CD4-positive, alpha-beta T cell (primary cell): ENCODE data around the gene WASL. TPM values are rescaled to one million over a fixed set of nuclear protein-coding genes. Genes with fewer than 3 reads are reported as not detected.

Experiments
- ATAC-seq: fragments of 200-7000 bp; cut with Tn5 transposase; one replicate; pipeline ENCODE4 v1.10.0; 2022; ENCODE audit warnings: mild to moderate bottlenecking; ENCODE audit not compliant: poor library complexity
- CTCF ChIA-PET: fragments of 350-600 bp; sonication (Branson Sonifier 250); formaldehyde crosslinking; loops from one replicate; lab custom pipeline; 2021; ENCODE audit warnings: antibody characterized with exemption, inconsistent platforms; lab: Charles Lee
- POLR2A ChIA-PET: fragments of 350-600 bp; sonication (Branson Sonifier 250); formaldehyde crosslinking; loops from one replicate; lab custom pipeline; 2021; ENCODE audit warnings: antibody characterized with exemption, inconsistent platforms; lab: Charles Lee
- DNase-seq, 14 experiments: peaks; one replicate each; pipeline ENCODE4 v3.0.0-alpha.2; 2013 to 2020; ENCODE audit warnings: mixed read lengths in 2 of 14
- H3K27ac ChIP-seq, 2 donors: one replicate each; pipeline versions ENCODE4 v1.5.1 to v1.7.0; 2013; ENCODE audit warnings: low read length in 2 of 2, low read depth in 1 of 2, mild to moderate bottlenecking in 1 of 2
- H3K27me3 ChIP-seq, 2 experiments: 1 replicate in 1 of 2; 2 replicates in 1 of 2; pipeline versions ENCODE4 v1.6.1 to v1.7.0; 2013; ENCODE audit warnings: low read length in 2 of 2, control low read depth in 1 of 2, mild to moderate bottlenecking in 1 of 2, moderate library complexity in 1 of 2; ENCODE audit not compliant: insufficient read depth in 2 of 2, control insufficient read depth in 1 of 2
- H3K36me3 ChIP-seq: one replicate; pipeline ENCODE4 v1.6.1; 2013; ENCODE audit warnings: low read length, control low read depth; ENCODE audit not compliant: insufficient read depth
- H3K4me1 ChIP-seq: one replicate; pipeline ENCODE4 v1.6.1; 2013; ENCODE audit warnings: low read length, control low read depth; ENCODE audit not compliant: insufficient read depth
- H3K4me3 ChIP-seq: one replicate; pipeline ENCODE4 v1.5.1; 2013; ENCODE audit warnings: mild to moderate bottlenecking, low read length, moderate library complexity
- H3K9me3 ChIP-seq, 2 experiments: 1 replicate in 1 of 2; 2 replicates in 1 of 2; pipeline versions ENCODE4 v1.6.1 to v1.7.0; 2013; ENCODE audit warnings: low read length in 2 of 2, mild to moderate bottlenecking in 2 of 2, control low read depth in 1 of 2, moderate library complexity in 1 of 2; ENCODE audit not compliant: control insufficient read depth in 1 of 2, insufficient read depth in 1 of 2
- H3K27ac Mint-ChIP-seq: one replicate; pipeline ENCODE4 v1.8.0; 2020; ENCODE audit warnings: mixed read lengths
- H3K27me3 Mint-ChIP-seq: one replicate; pipeline ENCODE4 v1.8.0; 2021; ENCODE audit warnings: mixed read lengths
- H3K36me3 Mint-ChIP-seq: one replicate; pipeline ENCODE4 v1.8.0; 2021; ENCODE audit warnings: low read depth, mixed read lengths
- H3K4me1 Mint-ChIP-seq: one replicate; pipeline ENCODE4 v1.8.0; 2021; ENCODE audit warnings: low read depth, mixed read lengths
- H3K4me3 Mint-ChIP-seq: one replicate; pipeline ENCODE4 v1.8.0; 2020; ENCODE audit warnings: mild to moderate bottlenecking, mixed read lengths
- H3K9me3 Mint-ChIP-seq: one replicate; pipeline ENCODE4 v1.8.0; 2020; ENCODE audit warnings: mixed read lengths
- intact Hi-C, 2 experiments: fragments of 100-400 bp; cut with DNase I in 1 of 2; cut with micrococcal nuclease in 1 of 2; formaldehyde crosslinking; loops; one replicate each; pipeline versions ENCODE4 v1.15.1 to v1.9.0; 2023 to 2025; cut with DNase I, micrococcal nuclease
- total RNA-seq, 174 experiments: library from RNA in 2 of 174; stranded (reverse) in 2 of 174; gene quantifications; one replicate each; pipeline ENCODE4 v1.2.3 and lab custom pipeline; 2021 to 2026
- TF ChIP-seq, protein P1 (sequence below): fragments of 200-600 bp; IDR thresholded peaks from one replicate; pipeline ENCODE4 v1.8.0; 2022; ENCODE audit warnings: antibody characterized with exemption, mild to moderate bottlenecking

WASL gene
- total RNA-seq, 2 experiments from 2014 or later = 8.6 to 9.3 TPM

DNA sequence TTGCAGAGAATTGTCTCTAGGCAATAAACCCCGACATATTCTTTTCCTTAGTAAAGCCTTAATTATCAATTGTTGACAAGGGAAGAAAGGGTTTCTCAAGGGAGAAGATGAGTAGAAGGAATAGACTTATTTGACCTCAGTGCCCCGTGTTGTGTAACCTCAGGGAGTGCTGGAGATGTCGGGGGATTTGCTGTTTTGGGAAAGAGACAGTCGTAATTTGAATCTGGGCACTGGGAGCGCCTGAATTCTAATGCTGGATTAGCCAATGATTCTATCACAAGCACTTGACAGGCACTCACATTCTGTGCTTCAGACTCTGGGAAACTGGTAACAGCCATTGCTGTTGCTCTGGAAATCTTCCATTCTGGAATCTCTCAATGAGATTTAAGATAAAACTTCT lies 106.9 kb downstream of the WASL start:
- intact Hi-C loops = no loop called here
- TF ChIP-seq, protein P1, sequence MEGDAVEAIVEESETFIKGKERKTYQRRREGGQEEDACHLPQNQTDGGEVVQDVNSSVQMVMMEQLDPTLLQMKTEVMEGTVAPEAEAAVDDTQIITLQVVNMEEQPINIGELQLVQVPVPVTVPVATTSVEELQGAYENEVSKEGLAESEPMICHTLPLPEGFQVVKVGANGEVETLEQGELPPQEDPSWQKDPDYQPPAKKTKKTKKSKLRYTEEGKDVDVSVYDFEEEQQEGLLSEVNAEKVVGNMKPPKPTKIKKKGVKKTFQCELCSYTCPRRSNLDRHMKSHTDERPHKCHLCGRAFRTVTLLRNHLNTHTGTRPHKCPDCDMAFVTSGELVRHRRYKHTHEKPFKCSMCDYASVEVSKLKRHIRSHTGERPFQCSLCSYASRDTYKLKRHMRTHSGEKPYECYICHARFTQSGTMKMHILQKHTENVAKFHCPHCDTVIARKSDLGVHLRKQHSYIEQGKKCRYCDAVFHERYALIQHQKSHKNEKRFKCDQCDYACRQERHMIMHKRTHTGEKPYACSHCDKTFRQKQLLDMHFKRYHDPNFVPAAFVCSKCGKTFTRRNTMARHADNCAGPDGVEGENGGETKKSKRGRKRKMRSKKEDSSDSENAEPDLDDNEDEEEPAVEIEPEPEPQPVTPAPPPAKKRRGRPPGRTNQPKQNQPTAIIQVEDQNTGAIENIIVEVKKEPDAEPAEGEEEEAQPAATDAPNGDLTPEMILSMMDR = no peak
- H3K27me3 ChIP-seq = peaks cover 0 to 20% of the 10 kb centered on the region in 2 experiments
- no peaks in the 10 kb centered on the region for H3K36me3 ChIP-seq
- peaks cover 52% of the 10 kb centered on the region for H3K27me3 Mint-ChIP-seq
- POLR2A ChIA-PET = no interaction called here
- H3K4me3 ChIP-seq = no peak overlapping the region
- ATAC-seq = no peak
- no peaks in the 10 kb centered on the region for H3K9me3 Mint-ChIP-seq
- CTCF ChIA-PET = no interaction called here
- no peaks in the 10 kb centered on the region for H3K4me1 ChIP-seq
- H3K4me3 Mint-ChIP-seq = no peak overlapping the region
- no peak overlapping the region for H3K27ac Mint-ChIP-seq
- DNase-seq = no peak
- no peaks in the 10 kb centered on the region for H3K9me3 ChIP-seq
- H3K4me1 Mint-ChIP-seq = no peaks in the 10 kb centered on the region
- H3K36me3 Mint-ChIP-seq = no peaks in the 10 kb centered on the region
- H3K27ac ChIP-seq = no peak overlapping the region

DNA sequence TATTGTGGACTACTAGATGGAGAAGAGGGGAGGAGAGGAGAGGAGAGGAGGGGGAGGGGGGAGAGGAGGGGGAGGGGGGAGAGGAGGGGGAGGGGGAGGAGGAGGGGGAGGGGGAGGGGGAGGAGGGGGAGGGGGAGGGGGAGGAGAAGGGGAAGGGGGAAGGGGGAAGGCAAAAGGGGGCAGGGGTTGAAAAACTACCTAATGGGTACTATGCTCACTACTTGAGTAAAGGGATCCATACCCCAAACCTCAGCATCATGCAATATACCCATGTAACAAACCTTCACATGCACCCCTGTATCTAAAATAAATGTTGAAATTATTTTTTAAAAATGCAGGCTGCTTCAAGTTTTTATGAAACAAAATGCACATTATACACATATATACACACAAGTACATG lies 108.2 kb downstream of the WASL start:
- Histone ChIP-seq H3K27me3 (peaks cover 0 to 20% of the 10 kb centered on the region in 2 experiments), H3K4me3 (no peak overlapping the region), H3K36me3 (no peaks in the 10 kb centered on the region), H3K27ac (no peak overlapping the region), H3K9me3 (no peaks in the 10 kb centered on the region), H3K4me1 (no peaks in the 10 kb centered on the region)
- no peaks in the 10 kb centered on the region for H3K9me3 Mint-ChIP-seq
- intact Hi-C loops = no loop called here
- ATAC-seq = no peak
- no peaks in the 10 kb centered on the region for H3K4me1 Mint-ChIP-seq
- TF ChIP-seq, protein P1 = no peak
- ChIA-PET CTCF (no interaction called here), POLR2A (no interaction called here)
- no peaks in the 10 kb centered on the region for H3K36me3 Mint-ChIP-seq
- DNase-seq = no peak
- H3K27ac Mint-ChIP-seq = no peak overlapping the region
- H3K4me3 Mint-ChIP-seq = no peak overlapping the region
- peaks cover 54% of the 10 kb centered on the region for H3K27me3 Mint-ChIP-seq

DNA sequence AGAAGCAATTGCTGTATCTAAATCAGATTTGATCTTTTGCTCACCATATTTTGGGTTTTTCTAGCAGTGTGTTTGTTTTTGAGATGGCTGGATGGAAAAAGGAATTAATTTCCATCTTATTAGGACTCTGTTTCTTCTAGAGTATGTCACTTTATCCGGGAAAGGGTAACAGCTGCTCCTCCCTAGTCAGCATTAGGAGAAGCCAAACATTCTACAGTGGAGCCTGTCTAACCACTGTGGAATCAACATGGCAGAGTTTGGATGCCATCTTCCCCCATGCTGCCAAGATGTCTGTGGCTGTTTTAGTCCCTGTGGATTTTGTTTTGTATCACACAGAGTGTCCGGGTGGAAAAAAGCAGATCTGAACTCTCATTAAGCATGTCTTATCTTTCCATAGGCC lies 109.2 kb downstream of the WASL start:
- no peak overlapping the region for H3K27ac ChIP-seq
- Mint-ChIP-seq H3K4me3 (no peak overlapping the region), H3K27me3 (peaks cover 51% of the 10 kb centered on the region), H3K9me3 (no peaks in the 10 kb centered on the region), H3K27ac (no peak overlapping the region), H3K36me3 (no peaks in the 10 kb centered on the region), H3K4me1 (no peaks in the 10 kb centered on the region)
- TF ChIP-seq, protein P1 = no peak
- peaks cover 0 to 20% of the 10 kb centered on the region in 2 experiments for H3K27me3 ChIP-seq
- POLR2A ChIA-PET = no interaction called here
- no peak for DNase-seq
- intact Hi-C loops = loop anchor here in 1 of 2 experiments (5.0 kb wide), 1 partner anchor 1218 kb away; no protein-coding TSS in a partner anchor
- no peaks in the 10 kb centered on the region for H3K36me3 ChIP-seq
- H3K4me1 ChIP-seq = no peaks in the 10 kb centered on the region
- CTCF ChIA-PET = no interaction called here
- no peak for ATAC-seq
- no peaks in the 10 kb centered on the region for H3K9me3 ChIP-seq
- no peak overlapping the region for H3K4me3 ChIP-seq
